ENCODE data around the gene GASK1A.

DNA sequence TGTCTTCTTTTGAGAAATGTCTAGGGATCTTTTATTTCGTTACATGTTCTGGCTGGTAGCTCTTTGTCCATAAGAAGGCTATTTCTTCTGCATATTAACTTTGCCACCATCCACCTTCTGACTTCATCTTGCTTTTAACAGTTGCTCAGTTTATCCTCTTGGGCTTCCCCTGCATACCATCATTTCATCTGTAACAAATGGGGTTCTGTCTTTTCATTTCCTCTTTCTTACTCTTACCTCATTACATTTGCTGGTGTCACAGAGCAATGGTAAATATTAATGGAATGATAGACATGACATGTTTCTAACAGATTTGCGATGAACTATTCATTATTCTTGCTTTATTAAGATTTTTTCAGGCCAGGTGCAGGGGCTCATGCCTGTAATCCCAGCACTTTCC lies 62.4 kb downstream of the GASK1A start:
- TF ChIP-seq, protein P1, sequence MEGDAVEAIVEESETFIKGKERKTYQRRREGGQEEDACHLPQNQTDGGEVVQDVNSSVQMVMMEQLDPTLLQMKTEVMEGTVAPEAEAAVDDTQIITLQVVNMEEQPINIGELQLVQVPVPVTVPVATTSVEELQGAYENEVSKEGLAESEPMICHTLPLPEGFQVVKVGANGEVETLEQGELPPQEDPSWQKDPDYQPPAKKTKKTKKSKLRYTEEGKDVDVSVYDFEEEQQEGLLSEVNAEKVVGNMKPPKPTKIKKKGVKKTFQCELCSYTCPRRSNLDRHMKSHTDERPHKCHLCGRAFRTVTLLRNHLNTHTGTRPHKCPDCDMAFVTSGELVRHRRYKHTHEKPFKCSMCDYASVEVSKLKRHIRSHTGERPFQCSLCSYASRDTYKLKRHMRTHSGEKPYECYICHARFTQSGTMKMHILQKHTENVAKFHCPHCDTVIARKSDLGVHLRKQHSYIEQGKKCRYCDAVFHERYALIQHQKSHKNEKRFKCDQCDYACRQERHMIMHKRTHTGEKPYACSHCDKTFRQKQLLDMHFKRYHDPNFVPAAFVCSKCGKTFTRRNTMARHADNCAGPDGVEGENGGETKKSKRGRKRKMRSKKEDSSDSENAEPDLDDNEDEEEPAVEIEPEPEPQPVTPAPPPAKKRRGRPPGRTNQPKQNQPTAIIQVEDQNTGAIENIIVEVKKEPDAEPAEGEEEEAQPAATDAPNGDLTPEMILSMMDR (IDR thresholded peaks at IDR 0.05; ENCODE audit: borderline replicate concordance, extremely low read depth, low read length, poor library complexity, severe bottlenecking), result no peak
- TF ChIP-seq EZH2 (IDR thresholded peaks at IDR 0.05; ENCODE audit: borderline replicate concordance, low read depth, low read length, severe bottlenecking), result no peak
